ENCODE data around the gene NANOGP8.
"Not testable (repeated sequence)": the region's sequence is repeated elsewhere in the genome, so short reads cannot be mapped to it uniquely, and the experiment has no call there.

- not testable (repeated sequence) for TF ChIP-seq CTCF, POLR2A (IDR thresholded peaks at IDR 0.05)
Measured at GRCh38 chr15:35085176-35085919, at the start of gene NANOGP8.
